ENCODE data around the gene SAPCD1.

The SAPCD1 gene

GRCh38 chr6:31776989-31777666, 14.7 kb downstream of the SAPCD1 start, which contains the start of gene VWA7:
TSS of gene VWA7 (minus strand) at chr6:31777328. CDS start at chr6:31776779, 549 bp downstream.
- H3K4me3 ChIP-seq (replicated peaks; ENCODE audit: insufficient read depth, low read length), result 0 out of 2 replicates have a peak within 1 kb of the TSS, but pooled peaks have one; percentile 9
- peak within 1 kb of the TSS; percentile 39 for H3K27ac ChIP-seq (replicated peaks)
- peak; percentile 78 to 90 for DNase-seq (ENCODE audit: low read depth in 1 of 2, low spot score in 1 of 2)
- TF ChIP-seq REST (IDR thresholded peaks at IDR 0.05; ENCODE audit: insufficient replicate concordance, low read depth) (no peak), GABPA (IDR thresholded peaks at IDR 0.05; ENCODE audit: low read depth) (no peak), POLR2AphosphoS5 (IDR thresholded peaks at IDR 0.05; ENCODE audit: low read depth) (peak; percentile 82)
- no peaks in the 10 kb centered on the region for H3K27me3 ChIP-seq (ENCODE audit: insufficient read depth, poor library complexity, severe bottlenecking)

- H3K27me3 ChIP-seq (ENCODE audit: insufficient read depth, poor library complexity, severe bottlenecking), result no peaks in the 10 kb centered on the region
Observed at GRCh38 chr6:31777667-31778050, 15.2 kb downstream of the SAPCD1 start.

GRCh38 chr6:31778193-31778592, 15.7 kb downstream of the SAPCD1 start:
- Histone ChIP-seq H3K27ac (replicated peaks) (no peak overlapping the region), H3K27me3 (ENCODE audit: insufficient read depth, poor library complexity, severe bottlenecking) (no peaks in the 10 kb centered on the region), H3K4me3 (replicated peaks; ENCODE audit: insufficient read depth, low read length) (no peak overlapping the region)
- TF ChIP-seq GABPA (IDR thresholded peaks at IDR 0.05; ENCODE audit: low read depth) (no peak), REST (IDR thresholded peaks at IDR 0.05; ENCODE audit: insufficient replicate concordance, low read depth) (no peak), SPI1 (IDR thresholded peaks at IDR 0.05; ENCODE audit: borderline replicate concordance, low read depth) (no peak), CTCF (IDR thresholded peaks at IDR 0.05; ENCODE audit: insufficient read depth, low read length) (no peak), POLR2AphosphoS5 (IDR thresholded peaks at IDR 0.05; ENCODE audit: low read depth) (no peak)
- no peak for DNase-seq (ENCODE audit: low read depth in 1 of 2, low spot score in 1 of 2)

More at GRCh38 chr6:31777667-31778050, 15.2 kb downstream of the SAPCD1 start:
- no peak for DNase-seq (ENCODE audit: low read depth in 1 of 2, low spot score in 1 of 2)
- H3K27ac ChIP-seq (replicated peaks), result no peak overlapping the region; the same call in 1 of the 2 replicates
- TF ChIP-seq SPI1 (IDR thresholded peaks at IDR 0.05; ENCODE audit: borderline replicate concordance, low read depth) (no peak), REST (IDR thresholded peaks at IDR 0.05; ENCODE audit: insufficient replicate concordance, low read depth) (no peak), GABPA (IDR thresholded peaks at IDR 0.05; ENCODE audit: low read depth) (no peak), CTCF (IDR thresholded peaks at IDR 0.05; ENCODE audit: insufficient read depth, low read length) (no peak), POLR2AphosphoS5 (IDR thresholded peaks at IDR 0.05; ENCODE audit: low read depth) (no peak)
- no peak overlapping the region for H3K4me3 ChIP-seq (replicated peaks; ENCODE audit: insufficient read depth, low read length)
